ENCODE measurements around the gene BID.
A peak's percentile ranks its signal among the peaks of the same experiment; 100 is the strongest.

- TF ChIP-seq CTCF (conservative IDR thresholded peaks at IDR 0.05; ENCODE audit: low read length) (peak; percentile 49; the same call in 1 of the 2 replicates), EZH2phosphoT487 (IDR thresholded peaks at IDR 0.05; ENCODE audit: borderline replicate concordance, low read depth, low read length) (no peak)
These were observed 19.9 kb downstream of the BID start for GRCh38 chr22:17754233-17754925.

All from OCI-LY7 (cell line).